ENCODE results near the gene PRCP. TPM values are rescaled to one million over a fixed set of nuclear protein-coding genes. Genes with fewer than 3 reads are reported as not detected.

The PRCP gene
- total RNA-seq, 2 experiments from 2014 or later: 21.8 to 29.9 TPM

DNA sequence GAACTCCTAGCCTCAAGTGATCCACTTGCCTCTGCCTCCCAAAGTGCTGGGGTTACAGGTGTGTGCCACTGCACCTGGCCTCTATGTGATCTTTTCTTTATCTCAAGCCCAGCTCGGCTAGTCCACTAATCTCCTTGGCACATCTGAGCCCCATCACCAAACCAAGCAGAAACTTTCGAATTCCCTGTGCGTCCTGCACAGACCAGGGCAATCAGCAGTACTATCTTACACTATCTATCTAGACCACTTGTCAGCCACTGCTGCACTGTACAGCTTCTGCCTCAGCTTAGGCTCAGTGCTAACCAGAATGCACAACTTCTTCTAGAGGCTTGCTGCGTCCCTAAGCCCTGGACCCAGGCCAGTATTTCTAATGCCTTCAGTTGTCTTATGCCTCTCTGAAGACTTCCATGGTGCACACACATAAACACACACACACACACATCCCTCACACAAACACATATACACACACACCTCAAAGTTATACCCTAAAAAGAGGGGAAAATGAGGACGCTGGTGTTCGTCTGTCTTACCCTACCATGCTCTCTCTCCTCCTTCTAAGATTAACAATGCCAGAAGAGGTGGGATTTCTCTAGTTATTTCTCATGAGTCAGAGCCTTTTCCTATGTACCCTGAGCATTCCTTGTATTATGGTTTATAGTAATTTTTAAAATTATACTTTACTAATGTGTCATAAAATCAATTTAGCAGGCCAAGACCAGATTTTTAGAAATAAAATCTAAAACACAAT lies 107.2 kb downstream of the PRCP start:
- Mint-ChIP-seq H3K9me3 (no peaks in the 10 kb centered on the region), H3K4me1 (ENCODE audit: low read depth) (no peaks in the 10 kb centered on the region), H3K4me3 (no peak overlapping the region), H3K27ac (no peak overlapping the region), H3K27me3 (no peaks in the 10 kb centered on the region), H3K36me3 (ENCODE audit: low read depth) (no peaks in the 10 kb centered on the region)
- no peak for DNase-seq
- ATAC-seq: no peak
- intact Hi-C loops (cut with micrococcal nuclease): no loop called here
- POLR2A ChIA-PET: no interaction called here
- CTCF ChIA-PET: no interaction called here
- TF ChIP-seq, protein P1, sequence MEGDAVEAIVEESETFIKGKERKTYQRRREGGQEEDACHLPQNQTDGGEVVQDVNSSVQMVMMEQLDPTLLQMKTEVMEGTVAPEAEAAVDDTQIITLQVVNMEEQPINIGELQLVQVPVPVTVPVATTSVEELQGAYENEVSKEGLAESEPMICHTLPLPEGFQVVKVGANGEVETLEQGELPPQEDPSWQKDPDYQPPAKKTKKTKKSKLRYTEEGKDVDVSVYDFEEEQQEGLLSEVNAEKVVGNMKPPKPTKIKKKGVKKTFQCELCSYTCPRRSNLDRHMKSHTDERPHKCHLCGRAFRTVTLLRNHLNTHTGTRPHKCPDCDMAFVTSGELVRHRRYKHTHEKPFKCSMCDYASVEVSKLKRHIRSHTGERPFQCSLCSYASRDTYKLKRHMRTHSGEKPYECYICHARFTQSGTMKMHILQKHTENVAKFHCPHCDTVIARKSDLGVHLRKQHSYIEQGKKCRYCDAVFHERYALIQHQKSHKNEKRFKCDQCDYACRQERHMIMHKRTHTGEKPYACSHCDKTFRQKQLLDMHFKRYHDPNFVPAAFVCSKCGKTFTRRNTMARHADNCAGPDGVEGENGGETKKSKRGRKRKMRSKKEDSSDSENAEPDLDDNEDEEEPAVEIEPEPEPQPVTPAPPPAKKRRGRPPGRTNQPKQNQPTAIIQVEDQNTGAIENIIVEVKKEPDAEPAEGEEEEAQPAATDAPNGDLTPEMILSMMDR (IDR thresholded peaks at IDR 0.05): no peak

DNA sequence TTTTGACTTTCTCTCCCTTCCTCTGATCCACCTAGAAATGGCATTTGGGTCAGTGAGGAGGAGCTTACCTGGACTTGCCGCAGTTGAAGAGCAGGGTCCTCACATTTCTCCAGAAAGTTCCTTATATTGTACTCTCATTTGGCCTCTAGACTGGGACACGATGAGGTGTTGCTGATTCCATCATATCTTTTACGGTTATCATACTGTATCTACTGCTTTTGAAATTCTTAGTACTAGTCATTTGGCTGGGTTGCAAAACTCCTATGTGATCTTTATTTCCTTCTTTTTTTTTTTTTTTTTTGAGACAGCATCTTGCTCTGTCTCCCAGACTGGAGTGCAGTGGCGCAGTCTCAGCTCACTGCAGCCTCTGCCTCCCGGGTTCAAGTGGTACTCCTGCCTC lies 107.9 kb downstream of the PRCP start:
- DNase-seq (no peak), ATAC-seq (no peak)
- H3K27ac Mint-ChIP-seq: no peak overlapping the region
- H3K4me3 Mint-ChIP-seq: no peak overlapping the region
- H3K27me3 Mint-ChIP-seq: no peaks in the 10 kb centered on the region
- no peaks in the 10 kb centered on the region for H3K36me3 Mint-ChIP-seq (ENCODE audit: low read depth)
- POLR2A ChIA-PET: no interaction called here
- H3K9me3 Mint-ChIP-seq: no peaks in the 10 kb centered on the region
- H3K4me1 Mint-ChIP-seq (ENCODE audit: low read depth): no peaks in the 10 kb centered on the region
- CTCF ChIA-PET: no interaction called here
- intact Hi-C loops (cut with micrococcal nuclease): no loop called here
- TF ChIP-seq, protein P1 (IDR thresholded peaks at IDR 0.05): no peak

GRCh38 chr11:82791779-82792178 lies 108.5 kb downstream of the PRCP start:
- ChIA-PET CTCF (no interaction called here), POLR2A (no interaction called here)
- Mint-ChIP-seq H3K9me3 (no peaks in the 10 kb centered on the region), H3K4me3 (no peak overlapping the region), H3K36me3 (ENCODE audit: low read depth) (no peaks in the 10 kb centered on the region), H3K27ac (no peak overlapping the region), H3K4me1 (ENCODE audit: low read depth) (no peaks in the 10 kb centered on the region), H3K27me3 (no peaks in the 10 kb centered on the region)
- TF ChIP-seq, protein P1 (IDR thresholded peaks at IDR 0.05): no peak
- DNase-seq: no peak
- intact Hi-C loops (cut with micrococcal nuclease): no loop called here
- ATAC-seq: no peak

GRCh38 chr11:82790723-82791484 lies 109.3 kb downstream of the PRCP start:
- intact Hi-C loops (cut with micrococcal nuclease): no loop called here
- TF ChIP-seq, protein P1 (IDR thresholded peaks at IDR 0.05): no peak
- ATAC-seq (no peak), DNase-seq (no peak)
- H3K4me3 Mint-ChIP-seq: no peak overlapping the region
- no peaks in the 10 kb centered on the region for H3K4me1 Mint-ChIP-seq (ENCODE audit: low read depth)
- H3K27me3 Mint-ChIP-seq: no peaks in the 10 kb centered on the region
- no peak overlapping the region for H3K27ac Mint-ChIP-seq
- ChIA-PET CTCF (interaction anchor here (1.3 kb wide), 1 partner anchor 459 kb away, joined by 3 read pairs; no protein-coding TSS in a partner anchor), POLR2A (no interaction called here)
- H3K9me3 Mint-ChIP-seq: no peaks in the 10 kb centered on the region
- H3K36me3 Mint-ChIP-seq (ENCODE audit: low read depth): no peaks in the 10 kb centered on the region

DNA sequence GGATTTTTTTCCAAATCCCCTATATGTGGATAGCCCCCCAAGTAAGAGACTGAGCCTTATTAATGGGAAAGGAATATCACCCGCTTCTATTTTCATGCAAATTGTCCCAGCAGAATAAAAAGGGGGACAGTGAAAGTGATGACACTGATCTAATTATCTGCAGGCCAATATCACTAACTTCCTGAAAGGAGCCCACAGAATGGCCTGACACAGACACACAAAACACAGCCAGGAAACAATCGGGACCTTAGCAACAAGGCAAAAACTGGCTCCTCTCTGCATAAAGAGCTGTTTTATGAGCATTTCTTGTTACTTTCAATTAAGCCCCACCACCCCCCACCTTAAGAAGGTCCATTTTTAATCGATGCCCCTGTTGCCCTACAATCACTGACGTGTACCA lies 112.2 kb downstream of the PRCP start:
- Mint-ChIP-seq H3K4me1 (ENCODE audit: low read depth) (no peaks in the 10 kb centered on the region), H3K36me3 (ENCODE audit: low read depth) (no peaks in the 10 kb centered on the region), H3K27ac (no peak overlapping the region), H3K27me3 (no peaks in the 10 kb centered on the region), H3K4me3 (no peak overlapping the region), H3K9me3 (peaks cover 1% of the 10 kb centered on the region)
- ChIA-PET CTCF (no interaction called here), POLR2A (no interaction called here)
- intact Hi-C loops (cut with micrococcal nuclease): no loop called here
- ATAC-seq (no peak), DNase-seq (no peak)
- TF ChIP-seq, protein P1 (IDR thresholded peaks at IDR 0.05): no peak

Data from activated CD8-positive, alpha-beta T cell treated with anti-CD3 and anti-CD28 coated beads for 36 hours (primary cell).